ENCODE results near the gene LARP1. TPM values are rescaled to one million over a fixed set of nuclear protein-coding genes. Genes with fewer than 3 reads are reported as not detected.

LARP1 gene
- total and polyA plus RNA-seq, 9 of the 15 experiments (the other 6 are each of a cell fraction or from before 2014, with no cell fraction given), result 22.6 to 300 (median 92.0) TPM

DNA sequence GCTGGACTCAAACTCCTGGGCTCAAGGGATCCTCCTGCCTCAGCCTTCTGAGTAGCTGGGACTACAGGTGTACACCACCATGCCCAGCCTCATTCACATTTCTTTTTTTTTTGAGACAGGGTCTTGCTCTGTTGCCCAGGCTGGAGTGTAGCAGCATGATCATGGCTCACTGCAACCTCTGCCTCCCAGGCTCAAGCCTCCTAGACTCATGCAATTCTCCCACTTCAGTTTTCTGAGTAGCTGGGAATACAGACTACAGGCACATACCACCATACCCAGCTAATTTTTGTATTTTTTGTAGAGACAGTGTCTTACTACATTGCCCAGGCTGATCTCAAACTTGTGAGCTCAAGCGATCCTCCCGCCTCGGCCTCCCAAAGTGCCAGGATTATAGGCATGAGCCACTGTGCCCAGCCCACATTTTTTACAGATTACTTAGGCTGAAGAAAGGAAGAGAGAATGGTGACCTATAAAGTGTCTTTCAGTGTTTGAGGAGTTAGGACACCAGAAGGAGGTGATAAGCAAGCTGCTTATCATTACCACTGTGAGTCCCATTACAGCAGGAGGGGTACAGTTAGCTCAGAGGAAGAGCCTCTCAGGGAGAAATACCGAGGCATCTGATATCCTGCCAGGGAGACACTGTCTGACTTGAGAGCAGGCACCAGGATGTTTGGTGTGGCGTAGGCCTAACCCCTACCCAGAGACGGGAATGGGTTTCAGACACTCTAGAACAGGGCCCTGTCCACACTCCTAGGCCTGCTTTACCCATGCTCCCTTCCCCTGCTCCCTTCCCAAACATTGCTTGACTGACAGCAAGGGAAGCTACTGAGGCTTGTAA, 85.5 kb downstream of the LARP1 start:
- intact Hi-C loops (cut with micrococcal nuclease), result no loop called here
- Histone ChIP-seq H3K79me2 (ENCODE audit: control insufficient read depth, insufficient read depth, low read length) (no peaks in the 10 kb centered on the region), H3K27ac (ENCODE audit: extremely low read depth, low read depth, low read length) (peak overlapping the region; percentile 78), H3K4me2 (ENCODE audit: insufficient read depth, low read length) (peak overlapping the region; percentile 74), H3K36me3 (ENCODE audit: control insufficient read depth, insufficient read depth, low read length) (no peaks in the 10 kb centered on the region), H2AFZ (ENCODE audit: low read depth, low read length) (peak overlapping the region; percentile 82), H3K27me3 (ENCODE audit: control insufficient read depth in 2 of 2, insufficient read depth in 2 of 2, low read length in 2 of 2) (no peaks in the 10 kb centered on the region), H3K4me3 (no peak overlapping the region), H3K4me1 (replicated peaks in 1 of 2; ENCODE audit: control insufficient read depth in 2 of 2, insufficient read depth in 2 of 2, low read length in 2 of 2) (peaks cover 33 to 50% of the 10 kb centered on the region in 2 experiments), H3K9me3 (replicated peaks; ENCODE audit: control insufficient read depth, insufficient read depth, low read depth, low read length) (no peaks in the 10 kb centered on the region), H3K9me1 (ENCODE audit: control insufficient read depth, insufficient read depth, low read length) (no peaks in the 10 kb centered on the region), H3K9ac (ENCODE audit: insufficient read depth in 1 of 2, low read depth in 2 of 2, low read length in 2 of 2) (peak overlapping the region; percentile 46 to 80; a peak in 3 of 4 replicates), H4K20me1 (replicated peaks; ENCODE audit: control insufficient read depth, insufficient read depth, low read length) (no peaks in the 10 kb centered on the region)
- CTCF ChIA-PET (ENCODE audit: low intra/inter-chr PET ratio), result no interaction called here
- peak; percentile 93 for FAIRE-seq
- peak; percentile 88 for ATAC-seq
- BruUV-seq (replicated peaks), result no TSS peak
- in situ Hi-C loops (cut with MboI), result no loop called here
- DNase-seq (ENCODE audit: extremely low read depth in 1 of 4, low spot score in 3 of 4), result peak; percentile 77 to 89 (median 84)
- POLR2A ChIA-PET, result interaction anchor here (0.6 to 2.0 kb wide), 11 partner anchors 8 to 411 kb away, joined by 3 to 20 read pairs (median 3); partner anchors contain the start of gene CNOT8
- 1% methylated on average over 6 of the region's 6 CpGs for WGBS (ENCODE audit: insufficient coverage, low coverage, missing lambda C conversion rate)
- TF ChIP-seq ZNF239 (CRISPR knock-in tag; IDR thresholded peaks at IDR 0.05) (peak; percentile 12; the same call in 1 of the 2 replicates), ELF4 (CRISPR knock-in tag; IDR thresholded peaks at IDR 0.05) (no peak), EP300 (IDR thresholded peaks at IDR 0.05; ENCODE audit: low read length) (peak; percentile 90), HDAC3 (IDR thresholded peaks at IDR 0.05; ENCODE audit: borderline replicate concordance, partially characterized antibody) (peak; percentile 51), TEAD4 (IDR thresholded peaks at IDR 0.05; ENCODE audit: low read length) (peak; percentile 95), TEAD4 (CRISPR knock-in tag; IDR thresholded peaks at IDR 0.05; ENCODE audit: borderline replicate concordance) (no peak), STAT5A (IDR thresholded peaks at IDR 0.05; ENCODE audit: borderline replicate concordance, low read length) (peak; percentile 85), ZNF592 (IDR thresholded peaks at IDR 0.05) (peak; percentile 81), HDAC6 (IDR thresholded peaks at IDR 0.05; ENCODE audit: low read depth, low read length) (no peak), ZNF583 (CRISPR knock-in tag; IDR thresholded peaks at IDR 0.05) (no peak), SPI1 (IDR thresholded peaks at IDR 0.05; ENCODE audit: borderline replicate concordance, low read depth, low read length) (0 out of 2 replicates have a peak, but pooled peaks have one; percentile 11), ZNF3 (CRISPR knock-in tag; IDR thresholded peaks at IDR 0.05) (no peak), ZNF644 (tag; IDR thresholded peaks at IDR 0.05; ENCODE audit: low read depth) (0 out of 2 replicates have a peak, but pooled peaks have one; percentile 64), ZNF507 (tag; conservative IDR thresholded peaks at IDR 0.05) (no peak), ZNF24 (IDR thresholded peaks at IDR 0.05) (no peak)
- TF ChIP-seq, protein P1, sequence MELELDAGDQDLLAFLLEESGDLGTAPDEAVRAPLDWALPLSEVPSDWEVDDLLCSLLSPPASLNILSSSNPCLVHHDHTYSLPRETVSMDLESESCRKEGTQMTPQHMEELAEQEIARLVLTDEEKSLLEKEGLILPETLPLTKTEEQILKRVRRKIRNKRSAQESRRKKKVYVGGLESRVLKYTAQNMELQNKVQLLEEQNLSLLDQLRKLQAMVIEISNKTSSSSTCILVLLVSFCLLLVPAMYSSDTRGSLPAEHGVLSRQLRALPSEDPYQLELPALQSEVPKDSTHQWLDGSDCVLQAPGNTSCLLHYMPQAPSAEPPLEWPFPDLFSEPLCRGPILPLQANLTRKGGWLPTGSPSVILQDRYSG (tag; conservative IDR thresholded peaks at IDR 0.05; ENCODE audit: low read depth), result 0 out of 2 replicates have a peak, but pooled peaks have one; percentile 29
